Epithelial cell of proximal tubule (primary cell): ENCODE measurements around the gene PTCRA. TPM values are rescaled to one million over a fixed set of nuclear protein-coding genes. Genes with fewer than 3 reads are reported as not detected.

Experiments used
- DNase-seq: peaks from one replicate; pipeline ENCODE4 v3.0.0-alpha.2; 2011; ENCODE audit warnings: low read depth
- H3K4me3 ChIP-seq: 2 replicates; pipeline ENCODE4 v1.5.1; 2011; ENCODE audit warnings: low read depth, mild to moderate bottlenecking, low read length
- CTCF ChIP-seq: conservative IDR thresholded peaks from 2 replicates; pipeline ENCODE4 v1.5.1; 2012; ENCODE audit warnings: low read depth, mild to moderate bottlenecking, low read length
- total RNA-seq: library from RNA; depleted of rRNA; stranded (reverse); fragments of >200 nt; gene quantifications from 2 replicates; pipeline ENCODE4 v1.2.3, GENCODE V29; 2015

The PTCRA gene
- total RNA-seq, 1 donor from 2014 or later = not detected

- H3K4me3 ChIP-seq = no peak overlapping the region
- DNase-seq = no peak
- TF ChIP-seq CTCF = no peak
Observed at GRCh38 chr6:42974919-42975505, 59.2 kb downstream of the PTCRA start.

Other genes starting within 250 kb of the PTCRA start
- 0.07 and 1.6 TPM in 2 replicates for gene PRPH2, start 193.5 kb upstream of the PTCRA start, total RNA-seq
- 25.4 and 49.0 TPM in 2 replicates for gene TBCC, start 169.9 kb upstream of the PTCRA start, total RNA-seq
- 2.7 and 2.9 TPM in 2 replicates for gene BICRAL, start 134.0 kb upstream of the PTCRA start, total RNA-seq
- 95.0 and 155 TPM in 2 replicates for gene RPL7L1, start 36.4 kb upstream of the PTCRA start, total RNA-seq
- 52.2 and 59.0 TPM in 2 replicates for gene CNPY3, start 13.4 kb downstream of the PTCRA start, total RNA-seq
- gene GNMT, start 44.7 kb downstream of the PTCRA start, total RNA-seq = not detected in 2 replicates
- gene PEX6, start 63.1 kb downstream of the PTCRA start, total RNA-seq = 19.5 and 22.4 TPM in 2 replicates
- 66.4 and 94.2 TPM in 2 replicates for gene PPP2R5D, start 68.5 kb downstream of the PTCRA start, total RNA-seq
- 108 and 122 TPM in 2 replicates for gene MEA1, start 97.9 kb downstream of the PTCRA start, total RNA-seq
- 70.8 and 109 TPM in 2 replicates for gene KLHDC3, start 98.2 kb downstream of the PTCRA start, total RNA-seq
- 71.2 and 163 TPM in 2 replicates for gene RRP36, start 105.6 kb downstream of the PTCRA start, total RNA-seq
- gene CUL7, start 137.8 kb downstream of the PTCRA start, total RNA-seq = 12.0 and 20.5 TPM in 2 replicates
- gene MRPL2, start 143.4 kb downstream of the PTCRA start, total RNA-seq = 16.9 and 45.4 TPM in 2 replicates
- gene KLC4, start 143.6 kb downstream of the PTCRA start, total RNA-seq = 8.8 and 10.3 TPM in 2 replicates
- 84.6 and 91.2 TPM in 2 replicates for gene PTK7, start 160.3 kb downstream of the PTCRA start, total RNA-seq